Measurements from ENCODE around the gene KIF2A.

DNA sequence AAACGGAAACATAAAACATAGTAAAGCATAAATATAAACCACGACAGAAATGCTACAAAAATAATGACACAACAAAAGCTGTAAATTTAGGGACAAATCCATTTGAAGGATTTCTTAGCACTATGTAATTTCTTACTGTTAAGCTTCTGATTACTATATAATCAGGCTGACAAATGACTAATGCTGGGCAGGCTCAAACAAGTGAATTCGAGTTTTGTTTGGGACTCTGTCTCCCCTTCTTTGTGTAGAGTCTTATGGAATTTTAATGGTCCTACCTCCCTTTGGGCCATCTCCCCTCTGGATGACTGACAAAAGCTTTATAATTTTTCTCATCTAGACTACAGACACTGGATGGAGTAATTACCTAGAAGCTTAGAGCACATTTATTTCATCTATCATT, 24.6 kb upstream of the KIF2A start:
- TF ChIP-seq, protein P1, sequence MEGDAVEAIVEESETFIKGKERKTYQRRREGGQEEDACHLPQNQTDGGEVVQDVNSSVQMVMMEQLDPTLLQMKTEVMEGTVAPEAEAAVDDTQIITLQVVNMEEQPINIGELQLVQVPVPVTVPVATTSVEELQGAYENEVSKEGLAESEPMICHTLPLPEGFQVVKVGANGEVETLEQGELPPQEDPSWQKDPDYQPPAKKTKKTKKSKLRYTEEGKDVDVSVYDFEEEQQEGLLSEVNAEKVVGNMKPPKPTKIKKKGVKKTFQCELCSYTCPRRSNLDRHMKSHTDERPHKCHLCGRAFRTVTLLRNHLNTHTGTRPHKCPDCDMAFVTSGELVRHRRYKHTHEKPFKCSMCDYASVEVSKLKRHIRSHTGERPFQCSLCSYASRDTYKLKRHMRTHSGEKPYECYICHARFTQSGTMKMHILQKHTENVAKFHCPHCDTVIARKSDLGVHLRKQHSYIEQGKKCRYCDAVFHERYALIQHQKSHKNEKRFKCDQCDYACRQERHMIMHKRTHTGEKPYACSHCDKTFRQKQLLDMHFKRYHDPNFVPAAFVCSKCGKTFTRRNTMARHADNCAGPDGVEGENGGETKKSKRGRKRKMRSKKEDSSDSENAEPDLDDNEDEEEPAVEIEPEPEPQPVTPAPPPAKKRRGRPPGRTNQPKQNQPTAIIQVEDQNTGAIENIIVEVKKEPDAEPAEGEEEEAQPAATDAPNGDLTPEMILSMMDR (IDR thresholded peaks at IDR 0.05; ENCODE audit: low read length): no peak
- no peak for TF ChIP-seq EZH2 (IDR thresholded peaks at IDR 0.05; ENCODE audit: borderline replicate concordance, low read length)

Measured in OCI-LY1 (cell line).